ENCODE results near the gene STX19. TPM values are rescaled to one million over a fixed set of nuclear protein-coding genes. Genes with fewer than 3 reads are reported as not detected.
"Not testable (repeated sequence)": the region's sequence is repeated elsewhere in the genome, so short reads cannot be mapped to it uniquely, and the experiment has no call there.

The STX19 gene, protein sequence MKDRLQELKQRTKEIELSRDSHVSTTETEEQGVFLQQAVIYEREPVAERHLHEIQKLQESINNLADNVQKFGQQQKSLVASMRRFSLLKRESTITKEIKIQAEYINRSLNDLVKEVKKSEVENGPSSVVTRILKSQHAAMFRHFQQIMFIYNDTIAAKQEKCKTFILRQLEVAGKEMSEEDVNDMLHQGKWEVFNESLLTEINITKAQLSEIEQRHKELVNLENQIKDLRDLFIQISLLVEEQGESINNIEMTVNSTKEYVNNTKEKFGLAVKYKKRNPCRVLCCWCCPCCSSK
- total RNA-seq (2014; rRNA removed; shearing (Covaris generic)): not detected in 2 replicates

DNA sequence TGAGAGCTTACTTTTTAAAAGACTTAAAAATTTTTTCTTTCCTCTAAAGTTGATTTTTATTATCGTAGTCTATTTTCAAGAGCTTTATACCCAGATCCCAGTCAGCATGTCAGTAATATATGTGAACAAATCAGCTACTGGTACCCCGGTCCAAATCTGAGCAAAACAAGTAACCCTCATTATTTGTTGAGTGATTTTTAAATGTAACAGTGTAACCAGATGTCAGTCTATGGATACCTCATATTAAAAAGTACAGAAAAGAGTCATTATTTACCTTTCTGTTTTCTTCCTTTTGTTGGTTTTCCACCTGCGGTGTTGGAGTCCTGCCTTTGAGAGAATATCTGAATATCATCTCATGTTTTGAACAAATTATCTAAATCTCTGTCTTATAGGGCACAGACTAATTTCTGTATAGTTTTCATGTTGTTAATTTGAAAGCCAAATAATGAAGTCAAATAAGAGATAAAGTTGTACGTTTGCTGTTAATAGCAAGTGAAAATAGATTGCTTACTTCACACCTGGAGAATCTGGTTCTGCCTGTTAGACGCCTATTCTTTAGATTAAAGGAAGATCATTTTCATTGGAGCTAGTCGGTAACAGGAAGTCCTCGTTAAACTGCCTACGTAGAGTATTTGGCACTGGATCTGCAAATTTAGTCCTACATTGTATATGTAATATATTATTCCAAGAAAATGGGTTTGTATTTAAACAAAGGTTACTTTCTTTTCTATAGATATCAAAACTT lies at the start of gene STX19:
STX19 (minus strand) TSS at position 505 of the 745 bp plus-strand sequence. CDS start 13,328 bp downstream, outside the sequence.
- no peak for DNase-seq (ENCODE audit: low read depth)

DNA sequence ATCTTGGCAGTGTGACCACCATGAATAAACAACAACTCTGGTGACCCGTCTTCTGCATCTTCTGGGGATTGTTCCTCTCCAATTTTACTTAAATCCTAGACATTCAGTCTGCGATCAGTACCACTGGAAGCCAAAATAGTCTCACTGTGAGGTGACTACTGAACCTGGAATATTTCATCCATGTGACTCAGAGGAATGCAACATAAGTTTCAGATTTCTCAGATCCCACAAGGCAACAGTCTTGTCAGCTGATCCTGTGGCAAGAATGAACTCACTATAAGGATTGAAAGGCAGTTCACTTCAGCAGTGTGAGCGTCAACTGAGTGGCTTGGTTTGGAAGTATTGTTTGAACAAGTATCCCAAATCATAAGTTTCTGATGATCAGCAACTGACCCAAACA lies 47.7 kb upstream of the STX19 start:
- DNase-seq (ENCODE audit: low read depth): no peak

DNA sequence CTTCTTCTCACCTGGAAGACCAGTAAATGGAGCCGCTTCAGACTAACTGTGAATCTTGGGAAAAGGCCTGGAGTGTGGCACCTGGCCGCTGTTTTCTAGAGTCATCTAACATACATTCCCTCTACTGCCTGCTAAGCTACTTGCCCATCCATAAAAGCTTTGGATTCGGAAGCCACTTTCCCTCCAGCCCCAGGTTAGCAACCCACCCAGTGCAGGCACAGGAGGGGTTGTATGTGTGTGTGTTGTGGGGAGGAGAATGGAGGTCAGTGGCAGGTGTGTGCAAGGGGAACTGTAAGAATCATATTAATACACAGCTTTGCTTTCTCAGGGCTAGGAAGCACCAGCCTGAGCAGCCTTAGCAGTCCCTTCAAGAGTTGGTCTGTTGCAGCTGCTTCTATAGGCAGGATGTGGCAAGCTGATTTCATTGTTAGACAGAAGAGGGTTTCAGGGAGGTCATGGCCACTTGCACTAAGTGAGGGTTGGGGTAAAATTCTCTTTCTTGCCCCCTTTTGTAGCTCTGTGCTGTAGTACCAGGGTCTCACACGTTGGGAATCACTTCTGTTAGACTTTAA lies 43.4 kb upstream of the STX19 start:
- no peak for DNase-seq (ENCODE audit: low read depth)

DNA sequence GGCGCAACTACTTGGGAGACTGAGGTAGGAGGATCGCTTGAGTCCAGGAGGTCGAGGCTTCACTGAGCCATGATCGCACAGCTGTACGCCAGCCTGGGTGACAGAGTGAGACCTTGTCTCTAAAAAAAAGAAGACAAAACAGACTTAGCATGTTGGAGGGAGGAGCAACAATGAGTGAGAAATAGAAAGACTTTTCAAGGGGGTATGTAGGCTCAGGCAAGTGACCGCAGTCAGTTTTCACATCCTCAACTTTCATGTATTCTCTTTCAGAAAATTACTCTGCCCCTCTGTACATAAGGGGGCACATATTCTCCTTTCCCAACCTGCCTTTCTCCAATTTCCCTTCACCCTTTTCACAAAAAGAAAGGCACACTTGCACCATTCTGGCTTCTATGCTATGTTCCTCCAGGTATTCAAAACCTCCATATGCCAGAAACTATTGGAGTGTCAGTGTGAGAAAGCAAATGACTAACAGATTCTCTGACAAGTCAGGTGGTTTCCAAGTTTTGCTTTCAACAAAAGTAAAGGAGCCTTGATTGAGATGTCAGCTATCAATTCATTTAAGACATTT lies 42.0 kb upstream of the STX19 start:
- DNase-seq (ENCODE audit: low read depth): no peak

DNA sequence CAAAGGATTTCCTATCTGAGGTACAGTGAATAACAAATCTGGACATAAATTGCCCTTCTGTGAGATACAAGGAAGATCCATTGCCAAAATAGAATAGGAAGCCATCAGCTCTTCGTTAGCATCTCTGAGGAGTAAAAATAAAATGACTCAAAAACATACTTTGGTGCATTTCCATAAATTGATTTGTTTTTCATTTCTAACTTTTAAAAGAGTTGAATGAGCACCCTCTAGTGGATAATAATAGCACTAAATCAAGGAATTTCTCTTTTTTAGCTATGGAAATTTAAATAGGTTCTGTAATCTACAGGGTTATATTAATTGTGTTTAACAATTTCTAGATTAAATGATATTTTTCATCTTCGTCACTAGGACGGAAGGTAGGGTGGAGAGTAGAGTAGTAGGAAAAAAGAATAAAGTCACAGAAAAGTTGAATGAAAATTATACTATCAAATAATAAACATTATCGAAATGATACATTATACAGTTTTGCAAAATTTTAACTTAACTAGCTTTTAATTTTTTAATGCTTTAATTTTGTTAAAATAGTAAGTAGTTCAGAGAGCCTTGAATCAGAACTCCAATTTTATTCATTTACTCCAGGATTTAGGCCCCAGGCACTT lies 40.9 kb upstream of the STX19 start:
- DNase-seq (ENCODE audit: low read depth): peak; percentile 19

DNA sequence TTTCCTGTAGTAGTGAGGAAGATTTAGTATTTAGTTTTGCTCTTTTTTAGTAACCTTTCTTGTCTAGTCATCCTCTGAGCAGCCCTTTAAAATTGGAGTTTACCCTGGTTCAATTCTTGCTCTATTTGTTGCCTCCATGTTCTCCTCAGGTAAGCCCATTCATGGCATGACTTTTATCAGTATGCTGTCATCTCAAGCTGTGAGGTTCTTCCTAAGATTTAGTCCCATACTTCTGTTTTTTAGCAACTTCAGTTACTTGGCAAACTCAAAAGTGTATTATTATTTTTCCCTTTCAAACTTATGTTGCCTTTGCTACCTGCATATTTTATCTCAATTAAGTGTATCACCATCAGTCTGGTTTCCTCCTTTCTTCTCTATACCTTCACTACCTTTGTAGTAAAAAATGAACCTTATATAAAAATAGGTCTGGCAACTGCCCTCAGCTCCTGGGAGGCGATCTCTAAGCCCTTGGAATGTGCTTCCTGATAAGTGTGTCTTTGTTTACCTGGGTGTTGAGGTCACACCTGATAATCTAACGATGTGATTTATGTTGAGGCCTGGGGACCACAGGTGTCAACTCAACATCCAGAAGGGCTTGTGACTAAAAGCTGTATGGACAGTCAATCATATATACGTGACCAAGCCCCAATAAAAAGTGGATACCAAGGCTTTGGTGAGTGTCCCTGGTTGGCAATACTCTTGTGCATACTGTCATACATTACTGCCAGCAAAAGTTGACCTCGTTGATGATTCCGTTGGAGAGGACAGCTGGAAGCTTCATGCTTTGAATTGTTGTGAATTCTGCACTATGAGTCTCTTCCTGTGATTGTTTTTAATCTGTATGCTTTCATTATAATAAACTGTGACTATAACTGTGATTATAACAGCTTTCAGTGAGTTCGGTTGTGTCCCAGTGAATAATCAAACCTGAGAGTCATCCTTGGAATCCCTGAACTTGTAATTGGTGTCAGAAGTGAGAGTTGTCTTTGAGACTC lies 38.4 kb upstream of the STX19 start:
- DNase-seq (ENCODE audit: low read depth): no peak

DNA sequence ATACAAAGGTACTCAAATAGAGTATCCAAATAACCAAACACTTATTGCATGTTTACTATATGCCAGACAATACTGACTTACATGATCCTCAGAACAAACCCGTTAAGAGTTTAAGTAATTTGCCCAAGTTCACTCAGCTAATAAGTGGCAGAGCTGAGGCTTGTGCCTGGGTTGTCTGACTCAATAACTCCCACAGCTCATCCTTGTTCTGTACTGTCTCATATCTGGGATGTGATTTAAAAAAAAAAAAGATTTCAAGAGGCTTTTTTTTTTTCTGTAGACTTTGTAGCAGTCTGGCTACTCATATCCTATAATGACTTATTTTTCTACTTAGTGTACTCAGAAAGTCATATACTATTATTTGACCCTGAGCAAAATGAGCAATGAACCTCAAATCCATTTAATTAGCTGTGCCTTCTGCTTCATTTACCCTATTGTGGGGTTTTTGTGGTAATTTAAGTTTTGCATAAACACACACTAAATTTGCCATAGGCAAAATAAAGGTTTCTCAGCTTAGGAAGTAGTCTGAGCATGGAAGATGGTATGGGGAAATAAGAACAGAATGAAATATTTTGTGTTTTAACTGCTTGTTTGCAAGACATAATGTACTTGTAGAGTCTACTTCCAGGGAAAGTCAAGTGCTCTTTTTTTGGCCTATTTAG lies 37.6 kb upstream of the STX19 start:
- no peak for DNase-seq (ENCODE audit: low read depth)

DNA sequence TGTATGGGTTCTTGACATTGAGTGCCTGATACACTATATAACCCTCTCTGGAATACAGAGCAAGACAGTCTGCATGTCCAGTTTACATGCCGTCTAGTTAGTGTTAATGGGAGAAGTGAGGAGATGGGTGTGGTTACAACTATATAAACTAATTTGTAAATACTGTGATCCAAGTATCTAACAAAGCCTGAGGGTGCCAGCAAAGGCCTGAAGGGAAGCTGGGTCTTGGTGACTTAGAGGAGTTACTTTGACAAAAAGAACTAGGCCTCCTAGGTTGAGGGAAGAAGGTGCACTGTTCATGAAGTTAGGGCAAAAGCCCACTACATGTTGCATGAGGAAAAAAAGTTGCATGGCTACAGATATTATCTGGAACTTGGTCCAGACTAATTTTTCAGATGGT lies 36.7 kb upstream of the STX19 start:
- DNase-seq (ENCODE audit: low read depth): no peak

DNA sequence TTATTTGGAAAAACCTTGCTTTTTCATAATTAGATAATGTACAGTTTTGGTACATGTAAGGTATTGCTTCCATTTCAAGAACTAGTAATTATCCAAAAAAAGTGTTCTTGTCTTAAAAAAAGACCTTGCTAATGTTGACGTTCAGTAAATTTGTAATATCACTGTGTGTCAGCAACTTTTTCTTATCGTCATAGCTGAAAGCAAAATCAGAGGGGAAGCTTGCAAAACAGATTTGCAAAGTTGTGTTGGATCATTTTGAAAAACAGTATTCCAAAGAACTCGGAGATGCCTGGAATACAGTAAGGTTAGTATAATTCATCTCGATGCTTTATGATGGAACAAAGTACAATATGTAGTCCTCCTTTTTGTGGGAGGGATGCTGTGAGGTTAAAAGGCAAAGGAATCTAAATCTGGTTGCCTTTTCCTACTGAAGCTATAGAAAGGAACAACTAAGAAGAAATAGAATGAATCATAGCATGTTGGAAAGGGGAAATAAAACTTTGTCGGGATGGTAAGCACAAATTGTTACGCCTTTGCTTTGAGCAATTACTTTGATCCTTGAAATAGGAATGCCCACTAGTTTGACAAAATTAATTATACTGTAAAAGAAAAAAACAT lies 36.0 kb upstream of the STX19 start:
- no peak for DNase-seq (ENCODE audit: low read depth)

DNA sequence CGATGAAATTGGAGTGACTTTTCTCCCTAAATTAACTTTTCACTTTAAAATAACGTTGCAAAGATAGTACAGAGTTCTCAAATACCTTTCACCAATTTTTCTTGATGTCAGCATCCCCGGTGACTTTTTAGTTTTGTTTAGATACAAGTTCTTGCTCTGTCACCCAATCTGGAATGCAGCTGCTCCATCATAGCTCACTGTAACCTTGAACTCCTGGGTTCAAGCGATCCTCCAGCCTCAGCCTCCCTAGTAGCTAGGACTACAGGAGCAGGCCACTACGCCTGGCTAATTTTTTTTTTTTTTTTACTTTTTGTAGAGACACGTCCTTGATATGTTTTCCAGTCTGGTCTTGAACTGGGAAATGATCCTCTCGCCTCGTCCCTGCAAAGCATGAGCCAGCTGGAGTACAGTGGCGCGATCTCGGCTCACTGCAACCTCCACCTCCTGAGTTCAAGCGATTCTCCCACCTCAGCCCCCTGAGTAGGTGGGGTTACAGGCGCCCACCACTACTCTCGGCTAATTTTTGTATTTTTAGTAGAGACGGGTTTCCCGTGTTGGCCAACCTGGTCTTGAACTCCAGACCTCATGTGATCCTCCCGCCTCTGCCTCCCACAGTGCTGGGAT lies 35.2 kb upstream of the STX19 start:
- DNase-seq (ENCODE audit: low read depth): peak; percentile 6

DNA sequence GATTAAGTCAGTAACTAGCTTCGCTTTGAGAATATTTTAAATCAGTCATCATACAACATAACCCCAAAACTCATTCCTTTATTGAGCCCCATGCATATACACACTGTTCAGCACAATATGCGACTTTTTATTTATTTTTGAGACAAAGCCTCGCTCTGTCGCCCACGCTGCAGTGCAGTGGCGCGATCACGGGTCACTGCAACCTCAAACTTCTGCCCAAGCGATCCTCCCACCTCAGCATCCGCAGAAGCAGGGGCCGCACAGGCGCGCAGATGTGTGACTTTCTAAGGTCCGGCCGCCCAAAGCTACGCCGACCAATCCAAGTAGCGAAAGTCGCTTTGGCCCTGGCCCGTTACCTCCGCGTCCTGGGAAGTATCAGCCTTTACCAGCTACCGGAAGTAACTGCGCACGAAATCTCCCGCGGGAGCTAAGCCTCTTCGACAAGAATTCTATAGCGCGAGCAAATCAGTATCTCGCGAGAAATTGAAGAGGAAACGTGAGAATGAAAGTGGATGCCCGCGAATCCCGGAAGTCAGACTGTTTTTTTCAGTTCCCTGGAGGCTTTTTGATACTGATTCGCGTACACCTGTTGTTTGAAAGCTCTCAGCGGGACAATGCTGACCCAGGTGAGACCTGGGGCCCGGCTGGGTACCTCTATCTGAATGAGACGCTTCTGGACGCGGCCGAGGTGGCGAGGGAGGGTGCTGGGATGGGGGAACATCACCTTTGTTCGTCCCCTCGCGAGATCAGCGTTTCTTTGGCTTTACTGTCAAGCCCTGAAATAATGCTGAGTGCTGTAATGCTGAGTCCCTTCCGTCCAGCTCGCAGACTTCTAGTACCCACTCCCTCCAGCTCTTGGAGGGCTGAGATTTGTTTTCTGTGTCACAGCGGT lies 34.4 kb upstream of the STX19 start, which contains the start of the genes DHFR2 and NSUN3:
DHFR2 (minus strand) TSS at position 404 of the 892 bp plus-strand sequence. CDS start 1,405 bp downstream, outside the sequence.
NSUN3 (plus strand) TSS at position 549 of the 892 bp plus-strand sequence; CDS start at position 615, 66 bp downstream.
- peak; percentile 99 for DNase-seq (ENCODE audit: low read depth)

DNA sequence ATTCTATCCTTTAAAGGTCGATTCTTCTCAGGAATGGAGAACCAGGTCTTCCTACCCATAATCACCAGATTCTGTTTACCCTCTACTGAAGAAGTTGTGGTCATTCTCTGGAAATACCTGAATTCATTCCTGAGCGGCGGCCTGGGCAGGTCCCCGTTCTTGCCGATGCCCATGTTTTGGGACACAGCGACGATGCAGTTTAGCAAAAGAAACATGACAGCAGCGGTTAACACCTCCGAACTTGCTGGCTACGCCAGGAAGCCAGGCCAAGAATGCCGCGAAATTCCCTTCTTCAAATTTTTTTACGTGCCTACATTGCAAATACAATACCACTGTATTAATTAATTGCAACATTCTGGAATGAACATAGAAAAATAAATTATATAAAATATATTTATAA lies 32.9 kb upstream of the STX19 start:
- DNase-seq (ENCODE audit: low read depth): no peak

DNA sequence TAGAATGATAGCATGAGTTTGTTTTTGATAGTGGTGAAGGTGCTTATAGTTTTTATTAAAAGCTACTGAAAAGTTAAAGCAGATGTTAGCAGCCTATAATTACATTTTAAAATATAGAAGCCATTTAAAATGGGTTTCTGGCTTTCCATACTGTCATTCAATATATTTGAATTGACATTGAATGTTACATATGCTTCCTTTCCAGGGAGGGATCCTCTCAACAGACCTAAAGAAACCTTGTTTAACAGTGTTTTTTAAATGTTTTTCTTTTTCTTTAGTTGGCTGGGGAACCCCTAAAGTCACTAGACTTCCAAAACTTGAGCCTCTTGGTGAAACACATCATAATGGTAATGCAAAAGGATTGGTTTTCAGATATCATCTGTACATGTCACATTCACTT lies 22.1 kb upstream of the STX19 start:
- no peak for DNase-seq (ENCODE audit: low read depth)

DNA sequence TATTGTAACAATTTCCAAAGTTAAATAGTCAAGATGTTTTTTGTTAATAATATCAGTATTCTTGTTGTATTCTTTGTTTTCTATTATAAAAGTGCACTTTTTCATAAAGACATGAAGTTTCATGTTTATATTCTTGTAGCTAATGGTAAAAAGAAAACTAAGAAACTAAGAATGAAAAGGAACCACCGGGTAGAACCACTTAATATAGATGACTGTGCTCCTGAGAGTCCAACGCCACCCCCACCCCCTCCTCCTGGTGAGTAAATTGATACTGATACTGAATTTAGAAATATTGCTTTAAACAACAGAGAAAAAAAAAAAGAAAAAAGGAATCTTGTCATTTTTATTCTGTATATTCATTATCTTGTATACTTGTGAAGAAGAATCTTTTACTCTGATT lies 20.9 kb upstream of the STX19 start:
- no peak for DNase-seq (ENCODE audit: low read depth)

DNA sequence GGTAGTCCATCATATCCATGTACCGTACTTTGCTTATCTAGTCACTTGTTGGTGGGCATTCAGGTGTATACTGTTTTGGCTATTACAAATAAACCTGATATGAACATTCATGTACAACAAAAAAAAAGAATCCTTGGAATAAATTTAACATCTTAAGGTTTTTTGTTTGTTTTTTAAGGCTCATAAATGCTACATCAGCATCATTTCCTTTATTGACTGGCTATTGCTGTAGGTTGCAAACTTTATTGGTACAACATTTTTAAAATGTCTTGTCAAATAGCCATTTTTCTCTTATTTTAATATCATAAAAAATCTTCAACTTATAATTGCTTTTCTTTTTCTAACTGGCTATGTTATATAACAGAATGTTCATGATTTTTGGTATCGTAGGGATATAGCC lies 18.1 kb upstream of the STX19 start:
- DNase-seq (ENCODE audit: low read depth): no peak

DNA sequence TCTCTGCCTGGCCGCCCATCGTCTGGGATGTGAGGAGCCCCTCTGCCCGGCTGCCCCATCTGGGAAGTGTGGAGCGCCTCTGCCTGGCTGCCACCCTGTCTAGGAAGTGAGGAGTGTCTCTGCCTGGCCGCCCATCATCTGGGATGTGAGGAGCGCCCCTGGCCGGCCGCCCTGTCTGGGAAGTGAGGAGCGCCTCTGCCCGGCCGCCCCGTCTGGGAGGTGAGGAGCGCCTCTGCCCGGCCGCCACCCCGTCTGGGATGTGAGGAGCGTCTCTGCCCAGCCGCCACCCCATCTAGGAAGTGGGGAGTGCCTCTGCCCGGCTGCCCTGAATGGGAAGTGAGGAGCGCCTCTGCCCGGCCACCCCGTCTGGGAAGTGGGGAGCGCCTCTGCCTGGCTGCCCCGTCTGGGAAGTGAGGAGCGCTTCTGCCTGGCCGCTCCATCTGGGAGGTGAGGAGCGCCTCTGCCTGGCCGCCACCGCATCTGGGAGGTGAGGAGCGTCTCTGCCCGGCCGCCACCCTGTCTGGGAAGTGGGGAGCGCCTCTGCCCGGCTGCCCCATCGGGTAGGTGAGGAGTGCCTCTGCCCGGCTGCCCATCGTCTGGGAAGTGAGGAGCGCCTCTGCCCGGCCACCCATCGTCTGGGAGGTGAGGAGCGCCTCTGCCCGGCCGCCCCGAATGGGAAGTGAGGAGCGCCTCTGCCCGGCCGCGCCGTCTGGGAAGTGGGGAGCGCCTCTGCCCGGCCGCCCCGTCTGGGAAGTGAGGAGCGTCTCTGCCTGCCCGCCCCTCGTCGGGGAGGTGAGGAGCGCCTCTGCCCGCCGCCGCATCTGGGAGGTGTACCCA lies 15.9 kb upstream of the STX19 start:
- not testable (repeated sequence) for DNase-seq (ENCODE audit: low read depth)

DNA sequence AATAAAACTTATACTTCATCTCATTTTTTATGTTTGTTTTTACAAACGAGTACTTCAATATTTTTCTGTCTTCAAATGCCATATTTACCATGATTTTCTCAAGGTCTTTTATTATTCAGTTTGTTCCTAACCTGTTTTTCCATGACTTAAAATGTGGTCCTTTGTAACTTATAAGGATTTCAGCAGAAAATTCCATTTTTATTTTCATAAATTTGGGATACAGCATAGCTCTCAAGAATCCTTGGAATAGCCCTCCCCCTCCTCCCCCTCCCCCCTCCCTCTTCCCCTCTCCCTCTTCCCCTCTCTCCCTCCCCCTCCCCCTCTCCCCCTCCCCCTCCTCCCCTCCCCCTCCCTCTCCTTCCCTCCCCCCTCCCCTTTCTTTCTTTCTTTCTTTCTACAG lies 14.9 kb upstream of the STX19 start:
- no peak for DNase-seq (ENCODE audit: low read depth)
